GM12878 (cell line): ENCODE data around the gene FBXL15.

Experiments
- ESRRA ChIP-seq: IDR thresholded peaks from 2 replicates; pipeline ENCODE4 v1.6.1; 2012; ENCODE audit warnings: mild to moderate bottlenecking, low read length, improper control_type of control experiment
- HCFC1 ChIP-seq: fragments of 150-350 bp; IDR thresholded peaks from 2 replicates; pipeline ENCODE4 v1.6.1; 2014; ENCODE audit warnings: low read length
- NR2C1 ChIP-seq: fragments of 450-650 bp; IDR thresholded peaks from 2 replicates; pipeline ENCODE4 v1.6.1; 2017; ENCODE audit warnings: antibody characterized with exemption, mild to moderate bottlenecking, moderate library complexity
- PAX5 ChIP-seq: IDR thresholded peaks from 2 replicates; pipeline ENCODE4 v1.6.1; 2011; ENCODE audit warnings: low read depth, low read length, borderline replicate concordance
- STAT1 ChIP-seq: fragments of 450-650 bp; conservative IDR thresholded peaks from 2 replicates; pipeline ENCODE4 v1.6.1; 2014; ENCODE audit warnings: antibody characterized with exemption, mild to moderate bottlenecking
- TF ChIP-seq, protein P1 (sequence below), 3 experiments: IDR thresholded peaks in 2 of 3; conservative IDR thresholded peaks in 1 of 3; 2 replicates each; pipeline ENCODE4 v1.5.1; 2011; ENCODE audit warnings: low read depth in 3 of 3, low read length in 3 of 3, mild to moderate bottlenecking in 3 of 3, control low read depth in 2 of 3, moderate library complexity in 2 of 3, inconsistent platforms in 1 of 3, mixed read lengths in 1 of 3; ENCODE audit not compliant: control insufficient read depth in 2 of 3, insufficient read depth in 1 of 3; ENCODE audit errors: extremely low read depth in 1 of 3
- TF ChIP-seq, protein P2 (sequence below): IDR thresholded peaks from 2 replicates; pipeline ENCODE4 v1.6.1; 2012; ENCODE audit warnings: low read length, inconsistent platforms

DNA sequence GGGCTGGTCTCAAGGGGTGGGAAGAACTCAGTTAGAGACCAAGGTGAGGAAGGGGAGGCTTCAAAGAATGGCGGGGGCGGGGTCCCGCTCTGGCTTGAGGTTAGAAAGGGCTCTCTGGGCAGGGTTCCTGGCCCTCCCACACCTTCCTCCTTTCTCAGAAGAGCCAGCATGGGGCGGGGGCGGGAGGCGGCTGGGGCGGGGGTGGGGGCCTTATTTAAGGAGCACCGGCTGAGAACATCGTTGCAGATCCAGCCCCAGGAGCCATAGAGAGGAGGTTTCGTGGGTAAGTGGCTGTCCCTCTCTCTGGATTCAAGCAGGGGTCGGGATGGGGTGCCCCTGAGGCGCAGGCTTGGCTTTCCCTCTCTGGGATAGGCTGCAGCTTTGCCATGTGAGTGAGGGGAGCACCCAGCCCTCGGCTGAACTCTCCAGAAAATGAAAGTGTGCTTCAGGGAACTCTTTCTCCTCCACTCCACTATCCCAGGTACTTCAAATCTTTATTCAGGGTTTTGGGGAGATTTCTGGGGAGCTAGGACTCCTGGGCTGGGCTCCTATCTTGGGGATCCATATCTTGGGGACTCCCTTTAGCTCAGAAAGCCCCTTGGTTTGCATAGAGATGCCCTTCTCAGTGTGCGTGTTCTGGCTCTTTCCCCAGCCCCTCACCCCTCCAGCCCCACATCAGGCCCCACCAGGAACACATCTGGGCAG lies 15.0 kb downstream of the FBXL15 start:
- TF ChIP-seq, protein P1, sequence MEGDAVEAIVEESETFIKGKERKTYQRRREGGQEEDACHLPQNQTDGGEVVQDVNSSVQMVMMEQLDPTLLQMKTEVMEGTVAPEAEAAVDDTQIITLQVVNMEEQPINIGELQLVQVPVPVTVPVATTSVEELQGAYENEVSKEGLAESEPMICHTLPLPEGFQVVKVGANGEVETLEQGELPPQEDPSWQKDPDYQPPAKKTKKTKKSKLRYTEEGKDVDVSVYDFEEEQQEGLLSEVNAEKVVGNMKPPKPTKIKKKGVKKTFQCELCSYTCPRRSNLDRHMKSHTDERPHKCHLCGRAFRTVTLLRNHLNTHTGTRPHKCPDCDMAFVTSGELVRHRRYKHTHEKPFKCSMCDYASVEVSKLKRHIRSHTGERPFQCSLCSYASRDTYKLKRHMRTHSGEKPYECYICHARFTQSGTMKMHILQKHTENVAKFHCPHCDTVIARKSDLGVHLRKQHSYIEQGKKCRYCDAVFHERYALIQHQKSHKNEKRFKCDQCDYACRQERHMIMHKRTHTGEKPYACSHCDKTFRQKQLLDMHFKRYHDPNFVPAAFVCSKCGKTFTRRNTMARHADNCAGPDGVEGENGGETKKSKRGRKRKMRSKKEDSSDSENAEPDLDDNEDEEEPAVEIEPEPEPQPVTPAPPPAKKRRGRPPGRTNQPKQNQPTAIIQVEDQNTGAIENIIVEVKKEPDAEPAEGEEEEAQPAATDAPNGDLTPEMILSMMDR (IDR thresholded peaks at IDR 0.05 in 2 of 3, conservative IDR thresholded peaks at IDR 0.05 in 1 of 3; ENCODE audit: control insufficient read depth in 2 of 3, extremely low read depth in 1 of 3, insufficient read depth in 1 of 3, low read depth in 3 of 3, low read length in 3 of 3): no peak
- TF ChIP-seq, protein P2, sequence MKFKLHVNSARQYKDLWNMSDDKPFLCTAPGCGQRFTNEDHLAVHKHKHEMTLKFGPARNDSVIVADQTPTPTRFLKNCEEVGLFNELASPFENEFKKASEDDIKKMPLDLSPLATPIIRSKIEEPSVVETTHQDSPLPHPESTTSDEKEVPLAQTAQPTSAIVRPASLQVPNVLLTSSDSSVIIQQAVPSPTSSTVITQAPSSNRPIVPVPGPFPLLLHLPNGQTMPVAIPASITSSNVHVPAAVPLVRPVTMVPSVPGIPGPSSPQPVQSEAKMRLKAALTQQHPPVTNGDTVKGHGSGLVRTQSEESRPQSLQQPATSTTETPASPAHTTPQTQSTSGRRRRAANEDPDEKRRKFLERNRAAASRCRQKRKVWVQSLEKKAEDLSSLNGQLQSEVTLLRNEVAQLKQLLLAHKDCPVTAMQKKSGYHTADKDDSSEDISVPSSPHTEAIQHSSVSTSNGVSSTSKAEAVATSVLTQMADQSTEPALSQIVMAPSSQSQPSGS: no peak
- no peak for TF ChIP-seq PAX5
- no peak for TF ChIP-seq HCFC1
- no peak for TF ChIP-seq ESRRA
- TF ChIP-seq NR2C1: no peak
- TF ChIP-seq STAT1: no peak
